HS-5 (cell line): ENCODE measurements around the gene ZSCAN21.

Experiments used
- DNase-seq: peaks from one replicate; pipeline ENCODE4 v3.0.0-alpha.2; 2012; ENCODE audit warnings: low read depth

The ZSCAN21 gene

GRCh38 chr7:100077205-100077604 is 27.6 kb downstream of the ZSCAN21 start:
- no peak for DNase-seq

GRCh38 chr7:100079024-100079560 is 29.5 kb downstream of the ZSCAN21 start:
- DNase-seq: no peak

GRCh38 chr7:100080907-100081534 is 31.4 kb downstream of the ZSCAN21 start:
- no peak for DNase-seq

- peak; percentile 85 for DNase-seq
Observed at GRCh38 chr7:100081535-100082102, 32.0 kb downstream of the ZSCAN21 start, which contains the start of gene ZNF3. ZNF3 (minus strand) TSS chr7:100081723; CDS start chr7:100077357, 4,366 bp downstream.

GRCh38 chr7:100082978-100083377 is 33.4 kb downstream of the ZSCAN21 start:
- DNase-seq: no peak

GRCh38 chr7:100085515-100085914 is 35.9 kb downstream of the ZSCAN21 start:
- no peak for DNase-seq

GRCh38 chr7:100087055-100087750 is 37.6 kb downstream of the ZSCAN21 start:
- DNase-seq: peak; percentile 91

- no peak for DNase-seq
Observed at GRCh38 chr7:100088095-100088620, 38.6 kb downstream of the ZSCAN21 start.

GRCh38 chr7:100088621-100089457 is 39.3 kb downstream of the ZSCAN21 start, which contains the start of gene COPS6:
COPS6 (plus strand) TSS chr7:100088969; CDS start chr7:100088991, 22 bp downstream.
- no peak for DNase-seq

GRCh38 chr7:100089458-100090196 is 40.1 kb downstream of the ZSCAN21 start:
- DNase-seq: no peak

GRCh38 chr7:100090527-100091410 is 41.2 kb downstream of the ZSCAN21 start:
- no peak for DNase-seq

GRCh38 chr7:100091411-100092181 is 42.0 kb downstream of the ZSCAN21 start:
- no peak for DNase-seq

GRCh38 chr7:100093054-100093453 is 43.5 kb downstream of the ZSCAN21 start:
- DNase-seq: no peak

- no peak for DNase-seq
Observed at GRCh38 chr7:100093498-100093897, 43.9 kb downstream of the ZSCAN21 start.

GRCh38 chr7:100093925-100094486 is 44.4 kb downstream of the ZSCAN21 start:
- DNase-seq: no peak

GRCh38 chr7:100095289-100095688 is 45.7 kb downstream of the ZSCAN21 start:
- DNase-seq: no peak

GRCh38 chr7:100095704-100096103 is 46.1 kb downstream of the ZSCAN21 start:
- DNase-seq: no peak

- no peak for DNase-seq
Observed at GRCh38 chr7:100098913-100099312, 49.3 kb downstream of the ZSCAN21 start.

- no peak for DNase-seq
Observed at GRCh38 chr7:100099452-100099851, 49.9 kb downstream of the ZSCAN21 start.
